ENCODE measurements around the gene C6orf132.

- TF ChIP-seq ATF2 (IDR thresholded peaks at IDR 0.05; ENCODE audit: low read length) (no peak), SRF (IDR thresholded peaks at IDR 0.05; ENCODE audit: low read depth, low read length) (no peak), EZH2 (IDR thresholded peaks at IDR 0.05; ENCODE audit: low read depth, low read length, severe bottlenecking) (no peak), CTCF (IDR thresholded peaks at IDR 0.05; ENCODE audit: control extremely low read depth in 1 of 3, insufficient read depth in 1 of 3, low read depth in 1 of 3, low read length in 3 of 3) (no peak), POLR2A (IDR thresholded peaks at IDR 0.05; ENCODE audit: control extremely low read depth in 1 of 2, low read depth in 2 of 2, low read length in 2 of 2) (no peak), TBP (IDR thresholded peaks at IDR 0.05; ENCODE audit: low read depth, low read length) (no peak)
These were observed 12.9 kb upstream of the C6orf132 start for GRCh38 chr6:42155293-42155692.

Data from H1 (cell line).